GM18870 (cell line): ENCODE results near the gene PSKH1.
A peak's percentile ranks its signal among the peaks of the same experiment; 100 is the strongest.
"Not testable (repeated sequence)": the region's sequence is repeated elsewhere in the genome, so short reads cannot be mapped to it uniquely, and the experiment has no call there.

Experiments
- ATAC-seq: cut with Tn5 transposase; IDR thresholded peaks from one replicate; pipeline ENCODE4 v1.9.1; 2021; ENCODE audit warnings: moderate library complexity; ENCODE audit not compliant: unreplicated experiment

Gene PSKH1

GRCh38 chr16:67892899-67893742, at the start of gene PSKH1:
Gene PSKH1 (plus strand): TSS chr16:67893254. CDS start chr16:67908750, 15,496 bp downstream.
- ATAC-seq: peak; percentile 63

- ATAC-seq: no peak
These were observed 49.7 kb upstream of the PSKH1 start for GRCh38 chr16:67843343-67843765.

GRCh38 chr16:67844497-67844896, 48.6 kb upstream of the PSKH1 start:
- no peak for ATAC-seq

GRCh38 chr16:67845291-67846062, 47.6 kb upstream of the PSKH1 start:
- no peak for ATAC-seq

GRCh38 chr16:67846063-67846319, 47.1 kb upstream of the PSKH1 start:
- no peak for ATAC-seq

- peak; percentile 65 for ATAC-seq
These were observed 46.6 kb upstream of the PSKH1 start, which contains the start of gene NUTF2 for GRCh38 chr16:67846320-67847063. Gene NUTF2 (plus strand): TSS chr16:67846933. CDS start chr16:67865131, 18,198 bp downstream.

GRCh38 chr16:67847064-67847861, 45.8 kb upstream of the PSKH1 start, which contains the start of gene CENPT:
Gene CENPT (minus strand): TSS chr16:67847693. CDS start chr16:67833859, 13,834 bp downstream.
- peak; percentile 16 for ATAC-seq

GRCh38 chr16:67848118-67848517, 44.9 kb upstream of the PSKH1 start:
- no peak for ATAC-seq

GRCh38 chr16:67853670-67854069, 39.4 kb upstream of the PSKH1 start:
- ATAC-seq: no peak

- ATAC-seq: no peak
These were observed 37.3 kb upstream of the PSKH1 start for GRCh38 chr16:67855789-67856188.

- ATAC-seq: no peak
These were observed 36.0 kb upstream of the PSKH1 start for GRCh38 chr16:67856927-67857546.

- no peak for ATAC-seq
These were observed 35.4 kb upstream of the PSKH1 start for GRCh38 chr16:67857547-67858233.

- no peak for ATAC-seq
These were observed 34.6 kb upstream of the PSKH1 start for GRCh38 chr16:67858500-67858899.

GRCh38 chr16:67860589-67861398, 32.3 kb upstream of the PSKH1 start:
- no peak for ATAC-seq

- ATAC-seq: no peak
These were observed 31.2 kb upstream of the PSKH1 start for GRCh38 chr16:67861877-67862276.

- no peak for ATAC-seq
These were observed 30.2 kb upstream of the PSKH1 start for GRCh38 chr16:67862623-67863583.

- not testable (repeated sequence) for ATAC-seq
These were observed 29.0 kb upstream of the PSKH1 start for GRCh38 chr16:67864044-67864443.
